HTR-8/SVneo (cell line): ENCODE results near the gene XIRP2.

ENCODE experiments used
- DNase-seq: peaks from one replicate; pipeline ENCODE4 v3.0.0; 2011; ENCODE audit warnings: low spot score, mixed read lengths; ENCODE audit not compliant: insufficient read length
- FAIRE-seq: peaks from 2 replicates; lab custom pipeline; 2011; peaks lifted over from hg19 to GRCh38; lab: Jason Lieb, UNC

Gene XIRP2

DNA sequence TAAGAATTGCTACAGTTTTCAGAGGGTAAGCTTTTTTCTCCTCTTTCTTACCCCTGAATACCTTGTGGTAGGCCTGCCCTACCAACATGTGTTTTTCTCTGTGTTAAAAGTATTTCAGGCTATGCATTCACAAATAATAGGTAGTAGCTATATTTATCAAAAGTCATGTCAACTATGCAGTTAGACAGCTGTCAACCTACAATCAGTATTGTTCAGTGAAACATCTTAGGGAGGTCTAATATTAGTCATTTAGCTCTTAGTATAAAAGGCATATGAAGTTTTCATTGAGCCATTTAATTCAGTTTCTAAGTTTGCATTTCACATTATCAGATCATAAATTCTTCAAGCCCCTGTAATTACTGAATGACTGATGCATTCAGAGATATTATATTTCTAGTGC lies 36.7 kb downstream of the XIRP2 start:
- DNase-seq = no peak
- no peak for FAIRE-seq

GRCh38 chr2:166926657-166927056 lies 38.4 kb downstream of the XIRP2 start:
- FAIRE-seq = no peak
- no peak for DNase-seq

GRCh38 chr2:166932032-166932431 lies 43.8 kb downstream of the XIRP2 start:
- no peak for FAIRE-seq
- DNase-seq = no peak

GRCh38 chr2:166934817-166935216 lies 46.5 kb downstream of the XIRP2 start:
- no peak for DNase-seq
- FAIRE-seq = no peak

DNA sequence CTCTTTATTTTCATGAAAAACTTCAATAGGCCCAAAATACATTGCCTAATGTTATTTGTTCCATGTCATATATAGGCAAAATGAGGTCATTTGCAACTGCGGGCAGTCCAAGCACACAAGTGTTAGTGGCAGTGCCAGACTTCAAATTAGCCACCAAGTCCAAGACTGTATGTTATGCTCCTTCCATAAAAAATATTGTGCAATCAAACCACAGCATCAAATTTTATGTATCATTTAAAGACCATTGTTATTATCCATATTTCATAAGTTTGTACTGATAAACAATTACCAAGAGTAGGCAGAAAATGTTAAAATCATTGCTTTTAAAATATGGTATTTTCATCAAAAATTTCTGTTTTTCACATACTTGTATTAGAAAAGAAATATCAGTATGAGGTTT lies 54.1 kb downstream of the XIRP2 start:
- DNase-seq (no peak), FAIRE-seq (no peak)

DNA sequence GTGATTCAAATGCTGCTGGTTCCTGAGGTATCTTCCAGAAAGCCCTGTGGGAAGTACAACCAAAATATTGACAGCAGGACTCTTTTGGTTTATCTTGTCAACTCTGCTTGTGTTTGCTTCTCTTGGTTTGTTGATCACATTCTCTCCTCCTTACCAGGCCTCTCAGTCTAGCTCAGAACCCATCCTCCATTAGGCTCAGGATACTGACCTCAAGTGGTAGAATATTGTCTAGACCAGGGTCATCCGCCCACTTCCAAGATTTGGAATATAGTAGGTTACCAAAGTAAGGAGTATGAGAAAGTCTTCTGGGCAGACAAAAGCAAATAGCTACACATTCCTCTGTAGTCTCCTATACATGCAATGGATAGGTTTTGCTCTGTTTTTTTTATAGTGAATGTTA lies 56.6 kb downstream of the XIRP2 start:
- FAIRE-seq (no peak), DNase-seq (no peak)

DNA sequence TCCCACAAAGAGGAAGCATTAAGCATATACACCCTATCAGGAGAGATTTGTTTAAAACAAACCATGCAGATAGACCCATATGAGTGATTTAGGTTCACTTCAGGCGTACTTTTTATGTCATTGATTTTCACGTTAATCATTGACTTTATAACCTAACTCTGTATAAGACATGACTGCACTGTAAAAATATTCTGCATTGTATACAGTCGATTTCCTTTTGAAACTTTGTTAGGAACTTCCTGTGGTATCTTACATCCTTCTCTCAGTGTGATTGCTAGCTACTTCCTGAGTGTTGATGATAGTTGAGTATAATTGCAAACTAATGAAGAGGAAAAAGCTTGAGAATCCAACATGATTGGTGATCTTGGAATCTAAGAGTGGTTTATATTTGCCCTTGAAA lies 69.4 kb downstream of the XIRP2 start:
- FAIRE-seq = no peak
- no peak for DNase-seq

GRCh38 chr2:166958986-166959481 lies 70.8 kb downstream of the XIRP2 start:
- DNase-seq = no peak

GRCh38 chr2:166959556-166959955 lies 71.3 kb downstream of the XIRP2 start:
- no peak for DNase-seq
- no peak for FAIRE-seq

More at GRCh38 chr2:166958986-166959481, 70.8 kb downstream of the XIRP2 start:
- FAIRE-seq = no peak

- no peak for FAIRE-seq
- DNase-seq = no peak
These were observed 72.5 kb downstream of the XIRP2 start for GRCh38 chr2:166960702-166961270.

DNA sequence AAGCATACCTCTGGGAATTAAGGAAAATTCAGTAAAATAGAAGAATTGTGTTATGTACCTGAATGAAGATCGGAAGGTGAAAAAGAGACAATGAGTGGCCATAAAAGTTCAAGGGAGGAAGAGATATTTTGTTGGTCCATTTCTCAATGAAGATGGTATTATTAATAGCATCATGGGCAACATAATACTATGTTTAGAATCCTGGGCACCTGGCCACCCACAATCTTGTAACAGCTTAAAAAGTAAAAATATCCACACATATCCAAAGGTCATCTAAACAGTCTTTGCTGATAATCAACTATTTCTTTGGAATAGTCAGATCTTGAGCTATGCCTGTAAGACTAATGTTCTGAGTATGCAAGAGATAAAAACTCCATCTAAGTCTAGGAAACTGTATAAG lies 73.7 kb downstream of the XIRP2 start:
- FAIRE-seq (no peak), DNase-seq (no peak)

DNA sequence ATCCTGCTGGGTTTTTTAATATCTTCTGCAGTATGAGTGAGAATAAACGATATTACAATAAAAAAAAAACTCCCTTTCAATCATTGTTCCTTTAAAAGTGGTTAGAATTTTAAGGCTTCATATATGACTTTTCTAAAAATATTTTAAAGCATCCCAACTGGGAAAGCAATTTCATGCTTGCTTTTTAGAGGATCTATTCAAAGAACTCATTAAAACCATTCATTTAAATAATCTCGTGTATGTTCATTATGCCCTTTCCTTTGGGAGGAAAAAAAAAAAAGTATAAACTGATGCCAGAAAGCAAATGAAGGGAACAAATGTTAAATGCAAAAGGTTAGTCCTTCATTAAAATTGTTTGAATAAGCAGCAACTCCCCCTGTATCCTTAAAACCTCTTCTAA lies 81.2 kb downstream of the XIRP2 start:
- DNase-seq (no peak), FAIRE-seq (no peak)

DNA sequence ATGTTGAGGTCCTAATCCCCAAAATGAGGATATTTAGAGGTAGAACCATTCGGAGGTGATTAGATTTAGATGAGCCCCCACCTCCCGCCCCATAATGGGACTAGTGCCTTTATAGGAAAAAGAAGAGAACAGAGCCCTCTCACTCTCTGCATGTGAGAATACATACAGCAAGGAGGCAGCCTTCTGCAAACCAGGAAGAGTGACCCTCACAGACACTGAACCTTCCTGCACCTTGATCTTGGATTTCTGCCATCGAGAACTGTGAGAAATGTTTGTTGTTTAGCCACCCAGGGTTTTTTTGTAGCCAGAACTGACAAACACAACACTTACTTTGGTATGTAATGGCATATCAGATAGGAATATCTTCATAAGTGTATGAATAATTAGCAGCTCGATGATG lies 83.7 kb downstream of the XIRP2 start:
- FAIRE-seq = no peak
- no peak for DNase-seq

GRCh38 chr2:166972418-166972817 lies 84.1 kb downstream of the XIRP2 start:
- DNase-seq (no peak), FAIRE-seq (no peak)

GRCh38 chr2:166984188-166984587 lies 95.9 kb downstream of the XIRP2 start:
- DNase-seq = no peak
- no peak for FAIRE-seq

GRCh38 chr2:166984797-166985196 lies 96.5 kb downstream of the XIRP2 start:
- FAIRE-seq (no peak), DNase-seq (no peak)

DNA sequence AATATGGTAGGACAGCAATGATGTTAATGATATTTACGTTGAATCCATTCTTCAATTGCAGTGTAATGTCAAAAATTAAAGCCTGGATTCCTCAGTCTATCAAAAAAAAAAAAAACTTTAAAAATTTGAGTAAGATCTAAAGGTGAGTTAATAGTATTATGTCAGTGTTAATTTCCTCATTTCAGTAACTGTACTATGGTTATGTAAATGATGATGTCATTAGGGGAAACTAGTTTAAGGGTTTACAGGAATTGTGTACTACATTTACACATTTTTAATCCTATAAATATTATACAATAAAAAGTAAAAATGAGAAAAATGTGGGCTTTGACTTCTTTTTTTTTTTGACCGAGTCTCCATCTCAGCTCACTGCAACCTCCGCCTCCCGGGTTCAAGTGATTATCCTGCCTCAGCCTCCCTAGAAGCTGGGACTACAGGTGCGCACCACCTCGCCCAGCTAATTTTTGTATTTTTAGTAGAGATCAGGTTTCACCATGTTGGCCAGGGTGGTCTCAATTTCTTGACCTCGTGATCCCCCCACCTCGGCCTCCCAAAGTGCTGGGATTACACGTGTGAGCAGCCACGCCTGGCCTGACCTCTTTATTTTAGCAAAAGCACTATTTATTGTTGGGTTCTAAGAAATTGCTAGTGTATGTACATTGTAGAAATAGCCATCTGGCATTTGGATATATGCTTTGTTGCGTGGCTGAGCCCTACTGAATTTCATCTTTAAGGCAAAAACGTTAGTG lies 106.5 kb downstream of the XIRP2 start:
- no peak for DNase-seq
- FAIRE-seq = no peak

DNA sequence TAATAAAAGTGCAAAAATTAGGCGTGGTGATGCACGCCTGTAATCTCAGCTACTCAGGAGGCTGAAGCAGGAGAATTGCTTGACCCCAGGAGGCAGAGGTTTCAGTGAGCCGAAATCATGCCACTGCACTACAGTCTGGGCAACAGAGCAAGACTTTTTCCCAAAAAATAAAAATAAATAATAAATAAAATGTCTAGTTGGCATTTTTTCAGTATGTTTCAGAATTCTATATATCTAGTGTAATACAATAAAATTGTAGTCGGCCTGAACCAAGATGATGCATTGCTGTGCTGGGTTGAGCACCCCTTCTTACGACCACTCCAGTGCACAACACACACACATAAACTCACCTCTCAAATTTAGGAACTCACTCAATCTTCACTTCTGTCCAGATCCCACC lies 108.2 kb downstream of the XIRP2 start:
- FAIRE-seq = no peak

GRCh38 chr2:167001165-167001564 lies 112.9 kb downstream of the XIRP2 start:
- DNase-seq = no peak
- FAIRE-seq = no peak

More for the DNA sequence above, 108.2 kb downstream of the XIRP2 start:
- no peak for DNase-seq

- FAIRE-seq (no peak), DNase-seq (no peak)
These were observed 116.8 kb downstream of the XIRP2 start for GRCh38 chr2:167005096-167005495.

- DNase-seq (no peak), FAIRE-seq (no peak)
These were observed 124.9 kb downstream of the XIRP2 start for GRCh38 chr2:167013227-167013626.

DNA sequence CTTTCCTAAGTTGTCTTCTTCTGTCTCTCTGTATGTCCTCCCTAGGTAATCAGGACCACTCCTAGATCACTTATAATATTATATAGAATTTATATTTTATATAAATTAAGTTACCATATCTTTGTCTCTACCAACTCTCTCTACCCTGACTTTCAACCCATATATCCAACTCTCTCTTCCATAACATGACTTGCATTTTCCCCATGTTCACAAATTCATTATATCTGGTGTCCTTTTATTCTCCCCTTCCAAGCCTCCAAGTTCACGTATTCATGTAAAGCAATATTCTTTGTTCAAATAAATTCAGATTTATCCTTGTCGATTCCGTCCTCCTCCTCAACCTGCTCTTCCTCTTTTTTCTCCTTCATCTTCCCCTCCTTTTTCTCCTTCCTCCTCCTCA lies 127.5 kb downstream of the XIRP2 start:
- DNase-seq (no peak), FAIRE-seq (no peak)
